ENCODE measurements around the gene HASPIN.

DNA sequence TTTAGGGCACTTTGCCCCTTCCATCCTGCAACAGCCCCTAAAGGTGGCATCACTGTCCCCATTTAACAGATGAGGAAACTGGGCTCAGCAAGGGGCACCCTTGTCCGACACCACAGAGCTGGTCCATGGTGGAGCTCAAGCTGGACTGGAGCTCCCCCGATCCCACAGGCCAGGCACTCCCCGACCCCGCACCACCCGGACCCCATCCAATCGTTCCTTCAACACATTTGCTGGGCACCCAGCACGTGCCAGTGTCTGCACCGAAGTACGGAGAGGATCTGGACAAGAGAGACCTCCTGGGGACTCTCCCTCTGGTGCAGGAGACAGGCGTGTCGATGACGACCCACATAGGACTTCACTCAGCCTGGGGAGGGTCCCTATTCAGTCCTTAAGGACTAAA, 41.7 kb upstream of the HASPIN start:
- TF ChIP-seq, protein P1, sequence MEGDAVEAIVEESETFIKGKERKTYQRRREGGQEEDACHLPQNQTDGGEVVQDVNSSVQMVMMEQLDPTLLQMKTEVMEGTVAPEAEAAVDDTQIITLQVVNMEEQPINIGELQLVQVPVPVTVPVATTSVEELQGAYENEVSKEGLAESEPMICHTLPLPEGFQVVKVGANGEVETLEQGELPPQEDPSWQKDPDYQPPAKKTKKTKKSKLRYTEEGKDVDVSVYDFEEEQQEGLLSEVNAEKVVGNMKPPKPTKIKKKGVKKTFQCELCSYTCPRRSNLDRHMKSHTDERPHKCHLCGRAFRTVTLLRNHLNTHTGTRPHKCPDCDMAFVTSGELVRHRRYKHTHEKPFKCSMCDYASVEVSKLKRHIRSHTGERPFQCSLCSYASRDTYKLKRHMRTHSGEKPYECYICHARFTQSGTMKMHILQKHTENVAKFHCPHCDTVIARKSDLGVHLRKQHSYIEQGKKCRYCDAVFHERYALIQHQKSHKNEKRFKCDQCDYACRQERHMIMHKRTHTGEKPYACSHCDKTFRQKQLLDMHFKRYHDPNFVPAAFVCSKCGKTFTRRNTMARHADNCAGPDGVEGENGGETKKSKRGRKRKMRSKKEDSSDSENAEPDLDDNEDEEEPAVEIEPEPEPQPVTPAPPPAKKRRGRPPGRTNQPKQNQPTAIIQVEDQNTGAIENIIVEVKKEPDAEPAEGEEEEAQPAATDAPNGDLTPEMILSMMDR (IDR thresholded peaks at IDR 0.05; ENCODE audit: low read length), result no peak
- no peak for TF ChIP-seq EZH2 (IDR thresholded peaks at IDR 0.05; ENCODE audit: borderline replicate concordance, low read length)

All from OCI-LY1 (cell line).